Fibroblast of villous mesenchyme (primary cell): ENCODE data around the gene STX1A. TPM values are rescaled to one million over a fixed set of nuclear protein-coding genes. Genes with fewer than 3 reads are reported as not detected.

Experiments used
- DNase-seq: peaks from one replicate; pipeline ENCODE4 v3.0.0-alpha.2; 2010; ENCODE audit warnings: low read depth
- H3K4me3 ChIP-seq: 2 replicates; pipeline ENCODE4 v1.5.1; 2011; ENCODE audit warnings: low read depth, mild to moderate bottlenecking, low read length
- CTCF ChIP-seq: IDR thresholded peaks from 2 replicates; pipeline ENCODE4 v1.5.1; 2012; ENCODE audit warnings: low read depth, mild to moderate bottlenecking, low read length; ENCODE audit not compliant: insufficient read depth
- total RNA-seq: library from RNA; depleted of rRNA; stranded (reverse); fragments of >200 nt; gene quantifications from 2 replicates; pipeline ENCODE4 v1.2.3, GENCODE V29; 2012

Gene STX1A
- total RNA-seq, 1 donor, result 8.2 TPM

GRCh38 chr7:73758581-73759138, 39.2 kb upstream of the STX1A start:
- no peak for TF ChIP-seq CTCF
- H3K4me3 ChIP-seq, result no peak overlapping the region
- no peak for DNase-seq

DNA sequence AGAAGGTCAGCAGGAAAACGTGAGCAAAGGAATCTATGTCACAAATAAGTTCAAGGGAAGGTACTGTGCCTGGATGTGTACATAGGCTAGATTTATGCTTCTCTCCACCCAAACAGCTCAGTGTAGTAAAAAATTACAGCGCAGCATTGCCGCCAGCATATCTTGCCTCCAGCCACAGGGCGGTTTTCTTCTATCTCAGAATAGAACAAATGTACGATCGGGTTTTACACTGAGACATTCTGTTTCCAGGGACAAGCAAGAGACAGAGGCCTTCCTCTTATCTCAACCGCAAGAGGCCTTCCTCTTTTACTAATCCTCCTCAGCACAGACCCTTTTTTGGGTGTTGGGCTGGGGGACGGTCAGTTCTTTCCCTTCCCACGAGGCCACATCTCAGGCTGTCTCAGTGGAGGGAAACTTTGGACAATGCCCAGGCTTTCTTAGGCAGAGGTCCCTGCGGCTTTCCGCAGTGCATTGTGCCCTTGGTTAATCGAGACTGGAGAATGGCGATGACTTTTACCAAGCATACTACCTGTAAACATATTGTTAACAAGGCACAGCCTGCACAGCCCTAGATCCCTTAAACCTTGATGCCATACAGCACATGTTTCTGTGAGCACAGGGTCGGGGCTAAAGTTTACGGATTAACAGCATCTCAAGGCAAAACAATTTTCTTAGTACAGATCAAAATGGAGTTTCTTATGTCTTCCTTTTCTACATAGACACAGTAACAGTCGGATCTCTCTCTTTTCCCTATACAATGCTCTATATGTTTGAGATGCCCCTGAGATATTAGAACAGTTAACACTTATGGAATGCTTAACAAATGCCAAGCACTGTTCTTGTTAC, 30.7 kb upstream of the STX1A start:
- H3K4me3 ChIP-seq, result no peak overlapping the region
- DNase-seq, result no peak
- TF ChIP-seq CTCF, result no peak

- no peak for TF ChIP-seq CTCF
- H3K4me3 ChIP-seq, result no peak overlapping the region
- DNase-seq, result no peak
These were observed 26.9 kb upstream of the STX1A start for GRCh38 chr7:73746378-73746777.

DNA sequence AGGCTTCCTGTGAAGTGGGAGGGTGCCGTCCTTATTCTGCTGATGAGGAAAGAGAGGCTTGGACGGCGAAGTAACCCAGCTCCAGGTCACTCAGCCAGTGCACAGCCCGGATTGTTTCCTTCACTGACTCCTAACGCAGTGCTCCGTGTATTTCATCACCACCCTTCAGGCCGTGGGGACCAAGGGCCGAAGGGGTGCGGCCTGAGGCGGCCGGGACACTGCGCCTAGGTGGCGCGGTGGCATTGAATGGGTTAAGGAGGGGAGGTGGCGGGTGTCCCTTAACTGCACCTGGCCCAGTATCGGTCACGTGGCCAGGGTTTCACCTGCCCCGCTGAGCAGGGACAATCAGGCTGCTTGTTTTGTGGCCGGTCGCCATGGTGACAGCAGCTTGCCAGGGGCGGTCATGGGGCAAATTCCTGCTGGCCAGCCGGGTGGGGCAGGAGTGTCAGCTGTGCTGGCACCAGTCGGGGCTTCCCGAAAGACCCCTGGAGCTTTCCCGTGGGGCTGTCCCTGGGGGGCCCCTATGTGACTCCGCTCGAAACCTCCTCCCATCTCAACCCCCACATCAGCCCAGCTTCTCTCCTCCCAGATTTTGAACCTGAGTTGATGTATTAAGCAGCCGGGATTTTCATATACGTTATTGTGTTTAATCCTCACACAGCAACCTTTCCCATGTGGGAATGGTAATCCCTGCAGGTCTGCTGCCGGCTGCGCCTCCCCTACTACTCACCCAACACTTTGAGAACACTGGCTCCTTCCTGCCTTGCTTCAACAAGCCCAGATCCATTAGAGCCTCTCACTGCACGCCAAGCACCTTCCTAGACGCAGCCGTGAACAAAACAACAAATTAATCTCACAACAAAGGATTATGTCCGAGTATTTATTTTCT, 23.5 kb upstream of the STX1A start:
- no peak overlapping the region for H3K4me3 ChIP-seq
- no peak for DNase-seq
- TF ChIP-seq CTCF, result no peak

DNA sequence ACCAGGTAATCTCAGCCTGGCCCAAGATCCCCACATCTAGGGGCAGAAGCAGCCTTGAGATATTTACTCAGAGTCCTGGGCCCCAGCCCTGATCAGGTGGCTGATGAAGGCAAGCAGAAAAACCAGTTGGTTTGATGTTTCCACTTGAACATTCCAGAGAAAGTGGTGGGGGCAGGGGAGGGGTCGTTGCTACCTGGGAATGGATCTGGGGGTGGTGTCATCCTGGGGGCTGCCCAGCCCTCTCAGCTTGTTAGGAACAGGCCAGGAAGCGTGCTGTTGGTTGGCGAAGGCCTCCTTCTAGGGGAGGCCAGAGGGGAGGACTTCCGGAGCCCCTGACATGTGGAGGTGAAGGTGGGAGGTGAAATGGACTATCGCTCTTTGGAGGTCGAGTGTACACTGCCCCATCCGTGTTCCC, 22.9 kb upstream of the STX1A start:
- no peak for TF ChIP-seq CTCF
- no peak overlapping the region for H3K4me3 ChIP-seq
- no peak for DNase-seq

DNA sequence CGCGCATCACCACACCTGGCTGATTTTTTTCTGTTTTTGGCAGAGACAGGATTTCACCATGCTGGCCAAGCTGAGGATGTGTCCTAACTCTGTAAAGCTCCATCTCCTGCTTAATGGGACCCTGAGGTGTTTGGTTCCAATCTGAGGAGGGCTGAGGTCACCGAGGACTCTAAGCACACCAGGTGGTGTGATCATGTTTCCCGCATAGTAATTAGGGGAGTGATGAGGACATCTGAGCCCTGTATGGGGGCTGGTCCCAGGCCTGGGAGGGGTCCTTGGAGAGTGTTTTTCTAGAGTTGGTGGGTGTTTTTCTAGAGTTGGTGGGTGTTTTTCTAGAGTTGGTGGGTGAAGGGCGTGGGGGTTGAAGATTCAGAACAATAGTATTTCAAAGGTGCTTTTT, 22.1 kb upstream of the STX1A start:
- TF ChIP-seq CTCF, result no peak
- H3K4me3 ChIP-seq, result no peak overlapping the region
- DNase-seq, result no peak
